ENCODE measurements around the gene RPS21. TPM values are rescaled to one million over a fixed set of nuclear protein-coding genes. Genes with fewer than 3 reads are reported as not detected.

Gene RPS21
- total and polyA plus RNA-seq, 9 of the 15 experiments (the other 6 are each of a cell fraction or from before 2014, with no cell fraction given): 1,380 to 5,647 (median 3,091) TPM

GRCh38 chr20:62407221-62407992, 20.5 kb downstream of the RPS21 start, which contains the start of gene CABLES2 (continued):
- TF ChIP-seq ZNF518B (CRISPR knock-in tag; IDR thresholded peaks at IDR 0.05) (no peak), SUPT5H (IDR thresholded peaks at IDR 0.05) (0 out of 2 replicates have a peak, but pooled peaks have one; percentile 35), ZNF431 (CRISPR knock-in tag; IDR thresholded peaks at IDR 0.05) (0 out of 2 replicates have a peak, but pooled peaks have one; percentile 51), MCM5 (IDR thresholded peaks at IDR 0.05; ENCODE audit: low read depth) (no peak), STAT6 (CRISPR knock-in tag; IDR thresholded peaks at IDR 0.05) (no peak), THAP12 (CRISPR knock-in tag; IDR thresholded peaks at IDR 0.05) (peak; percentile 51; the same call in 1 of the 2 replicates), XRCC5 (IDR thresholded peaks at IDR 0.05; ENCODE audit: low read depth, low read length) (peak; percentile 86), MTA3 (IDR thresholded peaks at IDR 0.05; ENCODE audit: borderline replicate concordance) (peak; percentile 95; the same call in 1 of the 2 replicates), IFI16 (CRISPR knock-in tag; IDR thresholded peaks at IDR 0.05) (no peak), ZSCAN32 (CRISPR knock-in tag; IDR thresholded peaks at IDR 0.05) (no peak), NFIC (IDR thresholded peaks at IDR 0.05) (no peak; the same call in 1 of the 2 replicates), BRF1 (IDR thresholded peaks at IDR 0.05; ENCODE audit: borderline replicate concordance, extremely low read depth, insufficient read length) (no peak), ZNF146 (CRISPR knock-in tag; IDR thresholded peaks at IDR 0.05; ENCODE audit: unreplicated experiment) (no peak), PRPF4 (IDR thresholded peaks at IDR 0.05; ENCODE audit: insufficient read depth, low read depth, low read length, poor library complexity, severe bottlenecking) (peak; percentile 42), HEY1 (CRISPR knock-in tag; IDR thresholded peaks at IDR 0.05; ENCODE audit: borderline replicate concordance) (no peak), ZHX1 (conservative IDR thresholded peaks at IDR 0.05; ENCODE audit: low read length) (0 out of 2 replicates have a peak, but pooled peaks have one; percentile 3)
